Heart right ventricle (tissue), 16 donors: Measurements from ENCODE around the gene MGAT1. TPM values are rescaled to one million over a fixed set of nuclear protein-coding genes. Genes with fewer than 3 reads are reported as not detected.
A peak's percentile ranks its signal among the peaks of the same experiment; 100 is the strongest.
"Not testable (repeated sequence)": the region's sequence is repeated elsewhere in the genome, so short reads cannot be mapped to it uniquely, and the experiment has no call there.

Experiments
- ATAC-seq, 8 donors: fragments of 200-7000 bp; cut with Tn5 transposase; one replicate each; pipeline ENCODE4 v1.9.1; 2020; ENCODE audit warnings: mild to moderate bottlenecking in 8 of 8, moderate library complexity in 8 of 8, moderate number of reproducible peaks in 1 of 8
- DNase-seq, 2 donors: peaks; one replicate each; pipeline ENCODE4 v3.0.0-alpha.2; 2020
- H3K27ac ChIP-seq, 10 donors: fragments of 200-600 bp; sonication (generic) in 2 of 10; one replicate each; pipeline versions ENCODE4 v1.5.0 to v1.8.0; 2020 to 2022; ENCODE audit warnings: mild to moderate bottlenecking in 3 of 10
- H3K27me3 ChIP-seq, 7 donors: fragments of 200-600 bp; one replicate each; pipeline ENCODE4 v1.8.0; 2021 to 2022; ENCODE audit warnings: mild to moderate bottlenecking in 2 of 7
- H3K36me3 ChIP-seq, 9 donors: fragments of 200-600 bp; sonication (generic) in 1 of 9; one replicate each; pipeline versions ENCODE4 v1.5.0 to v1.8.0; 2020 to 2022; ENCODE audit warnings: mild to moderate bottlenecking in 2 of 9
- H3K4me1 ChIP-seq, 9 donors: fragments of 200-600 bp; sonication (generic) in 1 of 9; one replicate each; pipeline versions ENCODE4 v1.5.0 to v1.8.0; 2020 to 2022; ENCODE audit warnings: mild to moderate bottlenecking in 4 of 9
- H3K4me3 ChIP-seq, 10 donors: fragments of 200-600 bp; sonication (generic) in 2 of 10; one replicate each; pipeline versions ENCODE4 v1.5.0 to v1.8.0; 2020 to 2022; ENCODE audit warnings: mild to moderate bottlenecking in 7 of 10, moderate library complexity in 2 of 10
- H3K9me3 ChIP-seq, 11 donors: fragments of 200-600 bp in 10 of 11; sonication (generic) in 2 of 11; one replicate each; pipeline versions ENCODE4 v1.5.0 to v1.8.0; 2013 to 2022; ENCODE audit warnings: mild to moderate bottlenecking in 2 of 11, control low read depth in 1 of 11, moderate library complexity in 1 of 11
- WGBS, 2 donors: extraction: QIAGEN DNeasy Blood & Tissue Kit; methylation state at CpG; one replicate each; pipeline ENCODE4 v1.1.7; 2013; ENCODE audit warnings: inconsistent platforms in 1 of 2; 5-methylcytosine and 5-hydroxymethylcytosine counted together
- intact Hi-C, 10 donors: fragments of 100-400 bp; cut with DNase I; formaldehyde crosslinking; loops; one replicate each; pipeline versions ENCODE4 v1.11.1 to v1.14.2; 2022
- polyA plus RNA-seq, 2 donors: library from polyadenylated mRNA; stranded (reverse); fragments of 200-250 nt; gene quantifications; one replicate each; pipeline ENCODE4 v1.2.3, GENCODE V29; 2013
- total RNA-seq, 10 donors: library from RNA; stranded (reverse); fragmentation: NEBNext Ultra II Directional in 3 of 10; extraction: Animal tissue kit (Norgen Biotek cat#: 25700) in 3 of 10; gene quantifications; one replicate each; pipeline versions ENCODE4 v1.2.1 to v1.2.4, GENCODE V29; 2021 to 2023
- TF ChIP-seq, protein P1 (sequence below), 9 donors: fragments of 200-600 bp; sonication (generic) in 2 of 9; IDR thresholded peaks; one replicate each; pipeline versions ENCODE4 v1.5.0 to v1.8.0; 2021 to 2022; ENCODE audit warnings: antibody characterized with exemption in 9 of 9, mild to moderate bottlenecking in 5 of 9, moderate library complexity in 1 of 9
- donor health status: Arrhythmogenic right ventricular cardiomyopathy.
- donor health status: ischemic (EF 13 %, LVEDD 7.1; RV severe dilation, severe dysfunction).
- donor health status: healthy with polysubstance abuse.
- donor health status: DM: no; HTN: yes; CAD: no.
- donor health status: DM: no; HTN: no; CAD: no.
- donor health status: ischemic (EF 25% LVEDD 6.9; RV normal size, moderate dysfunction).
- donor health status: ischemic (EF 25% LVEDD 5.7; RV mildly dilated, moderate dysfunction).
- donor health status: healthy.
- donor health status: DM: yes; HTN: yes; CAD: no.
- donor health status: Ischemic cardiomyopathy.
- donor health status: ischemic (EF 35%, LVEDD 5.7; RV mildly dilated, moderate dysfunction).
- donor health status: nonischemic (EF 11% LVEDD 7.7; RV severe dilation, severe dysfunction).
- donor health status: DM: yes; HTN: yes; CAD: no.
- donor health status: PGD.
- donor health status: ischemic (EF 29% LVEDD 5.4; RV normal size, mild dysfunction).
- donor health status: nonischemic (EF 23%, LVEDD 6.1; RV moderate dilation, normal function).

MGAT1 gene
- total and polyA plus RNA-seq, 12 donors: 50.1 to 127 (median 66.1) TPM

DNA sequence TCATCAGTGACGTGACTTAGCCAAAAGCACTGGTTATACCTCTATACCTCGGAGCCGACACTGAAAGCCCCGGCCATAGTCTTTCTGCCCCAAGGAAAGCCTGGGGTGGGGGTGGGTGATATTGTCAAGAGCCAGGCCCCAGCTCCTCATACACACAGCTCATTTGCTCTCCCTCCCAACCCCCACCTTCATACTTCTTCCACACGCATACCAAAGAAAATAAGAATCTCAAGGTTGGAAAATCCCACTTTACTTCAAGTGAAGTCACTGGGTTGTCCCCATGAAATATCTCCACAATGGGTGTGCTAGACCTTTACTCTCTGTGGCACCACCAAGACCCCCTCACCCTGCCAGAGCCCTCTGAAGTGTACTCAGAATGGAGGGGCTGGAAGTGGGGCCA, 27.1 kb upstream of the MGAT1 start:
- 98% methylated on average over 5 of the region's 5 CpGs for WGBS, 2 donors
- no peak for ATAC-seq
- Histone ChIP-seq H3K27me3 (no peaks in the 10 kb centered on the region), H3K4me3 (peak overlapping the region in 9 of 10 donors; percentile 39 to 98 (median 93)), H3K4me1 (peaks cover 14 to 66% (median 54%) of the 10 kb centered on the region in 9 donors), H3K9me3 (peaks cover 0 to 18% (median 0%) of the 10 kb centered on the region in 11 donors), H3K36me3 (peaks cover 0 to 21% (median 9%) of the 10 kb centered on the region in 9 donors), H3K27ac (peak overlapping the region; percentile 96 to 100 (median 99))
- intact Hi-C loops: loop anchor here in 3 of 10 donors (2.0 to 5.0 kb wide), 3 partner anchors 19 to 42 kb away; partner anchors contain the start of gene ZFP62 (in 1 of the 3)
- DNase-seq: no peak
- TF ChIP-seq, protein P1, sequence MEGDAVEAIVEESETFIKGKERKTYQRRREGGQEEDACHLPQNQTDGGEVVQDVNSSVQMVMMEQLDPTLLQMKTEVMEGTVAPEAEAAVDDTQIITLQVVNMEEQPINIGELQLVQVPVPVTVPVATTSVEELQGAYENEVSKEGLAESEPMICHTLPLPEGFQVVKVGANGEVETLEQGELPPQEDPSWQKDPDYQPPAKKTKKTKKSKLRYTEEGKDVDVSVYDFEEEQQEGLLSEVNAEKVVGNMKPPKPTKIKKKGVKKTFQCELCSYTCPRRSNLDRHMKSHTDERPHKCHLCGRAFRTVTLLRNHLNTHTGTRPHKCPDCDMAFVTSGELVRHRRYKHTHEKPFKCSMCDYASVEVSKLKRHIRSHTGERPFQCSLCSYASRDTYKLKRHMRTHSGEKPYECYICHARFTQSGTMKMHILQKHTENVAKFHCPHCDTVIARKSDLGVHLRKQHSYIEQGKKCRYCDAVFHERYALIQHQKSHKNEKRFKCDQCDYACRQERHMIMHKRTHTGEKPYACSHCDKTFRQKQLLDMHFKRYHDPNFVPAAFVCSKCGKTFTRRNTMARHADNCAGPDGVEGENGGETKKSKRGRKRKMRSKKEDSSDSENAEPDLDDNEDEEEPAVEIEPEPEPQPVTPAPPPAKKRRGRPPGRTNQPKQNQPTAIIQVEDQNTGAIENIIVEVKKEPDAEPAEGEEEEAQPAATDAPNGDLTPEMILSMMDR (IDR thresholded peaks at IDR 0.05): no peak

DNA sequence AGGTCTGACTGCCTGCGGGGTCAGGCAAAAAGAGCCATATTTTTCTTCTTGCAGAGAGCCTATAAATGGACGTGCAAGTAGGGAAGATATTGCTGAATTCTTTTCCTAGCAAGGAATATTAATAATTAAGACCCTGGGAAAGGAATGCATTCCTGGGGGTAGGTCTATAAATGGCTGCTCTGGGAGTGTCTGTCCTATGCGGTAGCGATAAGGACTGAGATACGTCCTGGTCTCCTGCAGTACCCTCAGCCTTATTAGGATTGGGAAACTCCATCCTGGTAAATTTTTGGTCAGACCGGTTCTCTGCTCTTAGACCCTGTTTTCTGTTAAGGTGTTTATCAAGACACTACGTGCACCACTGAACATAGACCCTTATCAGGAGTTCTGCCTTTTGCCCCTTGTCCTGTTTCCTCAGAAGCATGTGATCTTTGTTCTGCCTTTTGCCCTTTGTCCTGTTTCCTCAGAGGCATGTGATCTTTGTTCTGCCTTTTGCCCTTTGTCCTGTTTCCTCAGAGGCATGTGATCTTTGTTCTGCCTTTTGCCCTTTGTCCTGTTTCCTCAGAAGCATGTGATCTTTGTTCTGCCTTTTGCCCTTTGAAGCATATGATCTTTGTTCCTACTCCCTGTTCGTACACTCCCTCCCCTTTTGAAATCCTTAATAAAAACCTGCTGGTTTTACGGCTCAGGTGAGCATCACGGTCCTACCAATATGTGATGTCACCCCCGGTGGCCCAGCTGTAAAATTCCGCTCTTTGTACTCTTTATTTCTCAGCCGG, 26.3 kb upstream of the MGAT1 start:
- peaks cover 0 to 15% (median 2%) of the 10 kb centered on the region in 9 donors for H3K36me3 ChIP-seq
- intact Hi-C loops, H3K27me3 ChIP-seq, DNase-seq, ATAC-seq: not testable (repeated sequence)
- H3K9me3 ChIP-seq: peaks cover 0 to 18% (median 0%) of the 10 kb centered on the region in 11 donors
- H3K27ac ChIP-seq: peak overlapping the region; percentile 96 to 100 (median 99)
- 88 to 89% methylated on average over 12 to 13 of the region's 13 CpGs for WGBS, 2 donors
- peaks cover 14 to 73% (median 62%) of the 10 kb centered on the region in 9 donors for H3K4me1 ChIP-seq
- peak overlapping the region in 2 of 10 donors; percentile 95 to 98 for H3K4me3 ChIP-seq

DNA sequence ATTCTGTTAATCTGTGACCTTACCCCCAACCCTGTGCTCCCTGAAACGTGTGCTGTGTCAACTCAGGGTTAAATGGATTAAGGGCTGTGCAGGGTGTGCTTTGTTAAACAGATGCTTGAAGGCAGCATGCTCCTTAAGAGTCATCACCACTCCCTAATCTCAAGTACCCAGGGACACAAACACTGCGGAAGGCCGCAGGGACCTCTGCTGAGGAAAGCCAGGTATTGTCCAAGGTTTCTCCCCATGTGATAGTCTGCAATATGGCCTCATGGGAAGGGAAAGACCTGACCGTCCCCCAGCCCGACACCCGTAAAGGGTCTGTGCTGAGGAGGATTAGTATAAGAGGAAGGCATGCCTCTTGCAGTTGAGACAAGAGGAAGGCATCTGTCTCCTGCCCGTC, 24.8 kb upstream of the MGAT1 start:
- Histone ChIP-seq H3K27ac (peak overlapping the region in 4 of 10 donors; percentile 45 to 70 (median 68)), H3K4me1 (peaks cover 9 to 64% (median 57%) of the 10 kb centered on the region in 9 donors), H3K9me3 (peaks cover 0 to 18% (median 0%) of the 10 kb centered on the region in 11 donors)
- ATAC-seq, intact Hi-C loops, H3K4me3 ChIP-seq, DNase-seq, H3K27me3 ChIP-seq, H3K36me3 ChIP-seq: not testable (repeated sequence)
- 64 to 74% methylated on average over 7 of the region's 7 CpGs for WGBS, 2 donors

DNA sequence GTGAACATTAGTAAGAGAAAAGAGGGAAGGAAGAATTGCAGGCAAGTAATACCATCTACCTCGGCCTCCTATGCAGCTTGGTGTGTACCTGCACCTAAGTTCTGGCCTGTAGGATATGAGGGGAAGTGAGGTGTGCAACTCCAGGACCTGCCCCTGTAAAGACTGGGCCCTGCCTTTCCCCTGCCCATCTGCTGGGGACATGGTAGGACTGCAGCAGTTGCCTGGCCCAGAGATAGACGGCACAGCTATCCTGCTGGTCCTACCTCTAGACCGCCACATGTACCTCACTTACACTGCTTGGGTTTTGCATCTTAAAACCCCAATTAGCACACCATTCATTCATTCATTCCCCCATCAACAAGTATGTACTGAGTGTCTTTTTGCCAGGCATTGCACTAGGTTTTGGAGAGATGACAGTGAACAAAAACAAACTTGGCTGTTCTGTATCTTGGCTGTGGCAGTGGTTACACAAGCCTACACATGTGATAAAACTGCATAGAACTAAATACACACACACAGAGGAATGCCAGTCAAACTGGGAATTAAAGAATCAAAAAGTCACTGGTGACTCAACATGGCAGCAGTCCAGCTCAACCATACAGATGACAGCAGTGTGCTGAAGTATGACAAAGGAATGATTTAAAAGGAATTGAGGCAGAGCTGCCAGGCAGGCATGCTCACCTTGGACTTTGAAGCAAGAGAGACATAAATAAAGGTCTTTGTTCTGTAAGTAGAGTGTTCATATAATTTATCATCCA, 23.3 kb upstream of the MGAT1 start:
- Histone ChIP-seq H3K4me1 (peaks cover 9 to 67% (median 58%) of the 10 kb centered on the region in 9 donors), H3K27ac (peak overlapping the region in 9 of 10 donors; percentile 13 to 70 (median 50)), H3K27me3 (no peaks in the 10 kb centered on the region), H3K36me3 (peaks cover 0 to 9% (median 0%) of the 10 kb centered on the region in 9 donors), H3K9me3 (peaks cover 0 to 18% (median 0%) of the 10 kb centered on the region in 11 donors), H3K4me3 (no peak overlapping the region)
- ATAC-seq: peak in 3 of 8 donors; percentile 20 to 46 (median 33)
- intact Hi-C loops: loop anchor here in 1 of 10 donors (2.0 kb wide), 1 partner anchor 21 kb away; no protein-coding TSS in a partner anchor
- TF ChIP-seq, protein P1 (IDR thresholded peaks at IDR 0.05): no peak
- 92 to 96% methylated on average over 3 of the region's 3 CpGs for WGBS, 2 donors
- DNase-seq: no peak
